HEK293T (cell line): Measurements from ENCODE around the gene ELAPOR1.

Source experiments
- CTCF ChIA-PET: fragments of 350-600 bp; formaldehyde crosslinking; extraction: SDS; loops from one replicate; lab custom pipeline; 2021; ENCODE audit warnings: antibody characterized with exemption, inconsistent platforms; lab: Yijun Ruan, JAX
- POLR2A ChIA-PET: fragments of 350-600 bp; formaldehyde crosslinking; extraction: SDS; loops from one replicate; lab custom pipeline; 2020; ENCODE audit warnings: antibody characterized with exemption, inconsistent platforms; lab: Yijun Ruan, JAX
- DNase-seq: peaks from one replicate; pipeline ENCODE4 v3.0.0; 2012; ENCODE audit warnings: mixed read lengths; ENCODE audit errors: extremely low spot score
- ARNT ChIP-seq: fragments of 450-650 bp; IDR thresholded peaks from 2 replicates; pipeline ENCODE4 v1.6.1; 2017; ENCODE audit warnings: mild to moderate bottlenecking
- BHLHE40 ChIP-seq: fragments of 450-650 bp; IDR thresholded peaks from 2 replicates; pipeline ENCODE4 v1.6.1; 2016; ENCODE audit warnings: mild to moderate bottlenecking, moderate library complexity, borderline replicate concordance
- CTBP1 ChIP-seq: fragments of 450-650 bp; IDR thresholded peaks from 2 replicates; pipeline ENCODE4 v1.6.1; 2016; ENCODE audit warnings: borderline replicate concordance
- ELF4 ChIP-seq: fragments of 450-650 bp; IDR thresholded peaks from 2 replicates; pipeline ENCODE4 v1.6.1; 2017; ENCODE audit warnings: antibody characterized with exemption
- FOXA1 ChIP-seq: fragments of 450-650 bp; IDR thresholded peaks from 2 replicates; pipeline ENCODE4 v1.6.1; 2016; ENCODE audit warnings: mild to moderate bottlenecking
- FOXK2 ChIP-seq: fragments of 450-650 bp; IDR thresholded peaks from 2 replicates; pipeline ENCODE4 v1.6.1; 2016; ENCODE audit warnings: mild to moderate bottlenecking
- FOXM1 ChIP-seq: fragments of 450-650 bp; IDR thresholded peaks from 2 replicates; pipeline ENCODE4 v1.6.1; 2017; ENCODE audit warnings: mild to moderate bottlenecking, borderline replicate concordance
- HDGF ChIP-seq: fragments of 450-650 bp; IDR thresholded peaks from 2 replicates; pipeline ENCODE4 v1.6.1; 2017; ENCODE audit warnings: antibody characterized with exemption, borderline replicate concordance
- L3MBTL2 ChIP-seq: fragments of 450-650 bp; conservative IDR thresholded peaks from 2 replicates; pipeline ENCODE4 v1.6.1; 2016; ENCODE audit warnings: mild to moderate bottlenecking
- LEF1 ChIP-seq: fragments of 450-650 bp; IDR thresholded peaks from 2 replicates; pipeline ENCODE4 v1.6.1; 2017; ENCODE audit warnings: mild to moderate bottlenecking, borderline replicate concordance
- NFRKB ChIP-seq: fragments of 450-650 bp; IDR thresholded peaks from 2 replicates; pipeline ENCODE4 v1.6.1; 2016; ENCODE audit warnings: mild to moderate bottlenecking, moderate library complexity
- PKNOX1 ChIP-seq: fragments of 450-650 bp; IDR thresholded peaks from 2 replicates; pipeline ENCODE4 v1.6.1; 2016
- SP1 ChIP-seq: fragments of 450-650 bp; IDR thresholded peaks from 2 replicates; pipeline ENCODE4 v1.6.1; 2017
- SUZ12 ChIP-seq: fragments of 450-650 bp; IDR thresholded peaks from 2 replicates; pipeline ENCODE4 v1.6.1; 2016; ENCODE audit warnings: mild to moderate bottlenecking
- TARDBP ChIP-seq: fragments of 450-650 bp; IDR thresholded peaks from 2 replicates; pipeline ENCODE4 v1.6.1; 2016
- ZNF384 ChIP-seq: fragments of 450-650 bp; IDR thresholded peaks from 2 replicates; pipeline ENCODE4 v1.6.1; 2016

The ELAPOR1 gene

GRCh38 chr1:109099938-109100773 is 13.8 kb upstream of the ELAPOR1 start:
- TF ChIP-seq L3MBTL2 (peak; percentile 96), FOXK2 (no peak), BHLHE40 (no peak), FOXM1 (peak; percentile 92), NFRKB (no peak), PKNOX1 (no peak), LEF1 (peak; percentile 87; the same call in 1 of the 2 replicates), TARDBP (peak; percentile 76), ARNT (no peak), ZNF384 (peak; percentile 96), SP1 (no peak), ELF4 (peak; percentile 98), CTBP1 (no peak; the same call in 1 of the 2 replicates), FOXA1 (no peak), HDGF (no peak)
- ChIA-PET CTCF (interaction anchor here (0.6 to 2.3 kb wide), 13 partner anchors 9 to 899 kb away, joined by 3 to 30 read pairs (median 3); partner anchors contain the start of genes ELAPOR1 and TMEM167B), POLR2A (interaction anchor here (0.6 to 3.0 kb wide), 58 partner anchors 9 to 429 kb away, joined by 3 to 67 read pairs (median 5); partner anchors contain the start of genes CLCC1, ELAPOR1, PSMA5 and SORT1)
- peak; percentile 97 for DNase-seq

- ChIA-PET POLR2A (interaction anchor here (1.0 kb wide), 1 partner anchor 63 kb away, joined by 3 read pairs; the partner anchor contains the start of gene WDR47), CTCF (no interaction called here)
- DNase-seq: no peak
These were observed 9.4 kb upstream of the ELAPOR1 start for GRCh38 chr1:109104364-109105151.

GRCh38 chr1:109105881-109106280 is 8.0 kb upstream of the ELAPOR1 start:
- ChIA-PET POLR2A (interaction anchor here (0.9 kb wide), 1 partner anchor 24 kb away, joined by 3 read pairs; no protein-coding TSS in a partner anchor), CTCF (no interaction called here)
- TF ChIP-seq ZNF384: peak; percentile 46; the same call in 1 of the 2 replicates
- TF ChIP-seq NFRKB: no peak
- DNase-seq: no peak

More at GRCh38 chr1:109104364-109105151, 9.4 kb upstream of the ELAPOR1 start:
- TF ChIP-seq SP1 (no peak), FOXM1 (no peak), ELF4 (no peak; the same call in 1 of the 2 replicates), NFRKB (no peak), ZNF384 (no peak), SUZ12 (no peak)

- TF ChIP-seq CTBP1: no peak
- TF ChIP-seq ARNT: no peak
- no peak for TF ChIP-seq PKNOX1
- no peak for DNase-seq
- ChIA-PET CTCF (no interaction called here), POLR2A (interaction anchor here (0.5 to 5.6 kb wide), 2 partner anchors 7 to 34 kb away, joined by 3 to 64 read pairs; no protein-coding TSS in a partner anchor)
These were observed 6.1 kb upstream of the ELAPOR1 start for GRCh38 chr1:109107785-109108184.

- POLR2A ChIA-PET: interaction anchor here (5.6 kb wide), 1 partner anchor 9 kb away, joined by 64 read pairs; no protein-coding TSS in a partner anchor
- TF ChIP-seq ARNT: no peak
- no peak for TF ChIP-seq PKNOX1
- TF ChIP-seq L3MBTL2: no peak
- no peak for TF ChIP-seq NFRKB
- no peak for TF ChIP-seq FOXK2
- TF ChIP-seq ELF4: no peak
- TF ChIP-seq FOXM1: no peak
- no peak for TF ChIP-seq HDGF
- no peak for TF ChIP-seq CTBP1
- TF ChIP-seq BHLHE40: no peak
- no peak for TF ChIP-seq TARDBP
- TF ChIP-seq SP1: no peak
- TF ChIP-seq SUZ12: no peak
- TF ChIP-seq ZNF384: no peak
- TF ChIP-seq LEF1: no peak
- no peak for TF ChIP-seq FOXA1
- no peak for DNase-seq
- CTCF ChIA-PET: interaction anchor here (3.8 kb wide), 1 partner anchor 10 kb away, joined by 30 read pairs; no protein-coding TSS in a partner anchor
These were observed 4.0 kb upstream of the ELAPOR1 start for GRCh38 chr1:109109906-109110305.
